OCI-LY3 (cell line): ENCODE measurements around the gene PLPP7.

Experiments
- H2AFZ ChIP-seq: fragments of 200-600, 300-600 bp; shearing (Covaris generic); 2 replicates; pipeline ENCODE4 v1.6.0; 2014; ENCODE audit warnings: antibody characterized with exemption, low read depth, low read length
- H3K27ac ChIP-seq: fragments of 200-600, 300-600 bp; sonication (generic); 2 replicates; pipeline ENCODE4 v1.5.1; 2014; ENCODE audit warnings: mild to moderate bottlenecking, low read length, moderate library complexity, mixed read lengths
- H3K27me3 ChIP-seq: fragments of 200-600, 300-600 bp; sonication (generic); 2 replicates; pipeline ENCODE4 v1.6.1; 2014; ENCODE audit warnings: low read depth, low read length, mixed read lengths
- H3K36me3 ChIP-seq: fragments of 200-600, 300-600 bp; sonication (generic); replicated peaks from 2 replicates; pipeline ENCODE3; 2014; ENCODE audit warnings: low read depth, low read length, mixed read lengths
- H3K4me1 ChIP-seq: fragments of 300-600, 200-600 bp; sonication (generic); 2 replicates; pipeline ENCODE4 v1.6.1; 2014; ENCODE audit warnings: low read length, mixed read lengths
- H3K4me2 ChIP-seq: fragments of 200-600, 300-600 bp; sonication (generic); 2 replicates; pipeline ENCODE4 v1.6.1; 2014; ENCODE audit warnings: low read length, mixed read lengths
- H3K4me3 ChIP-seq: fragments of 300-600, 200-600 bp; sonication (generic); 2 replicates; pipeline ENCODE4 v1.5.1; 2014; ENCODE audit warnings: antibody characterized with exemption, mild to moderate bottlenecking, low read length, moderate library complexity
- H3K79me2 ChIP-seq: fragments of 300-600, 200-600 bp; shearing (Covaris generic); 2 replicates; pipeline ENCODE4 v1.6.1; 2014; ENCODE audit warnings: mild to moderate bottlenecking, low read length, mixed read lengths
- H3K9ac ChIP-seq: fragments of 300-600, 200-600 bp; shearing (Covaris generic); 2 replicates; pipeline ENCODE4 v1.6.0; 2014; ENCODE audit warnings: mild to moderate bottlenecking, low read length, moderate library complexity
- H3K9me3 ChIP-seq: fragments of 200-600, 300-600 bp; shearing (Covaris generic); 2 replicates; pipeline ENCODE4 v1.6.1; 2014; ENCODE audit warnings: low read length, mixed read lengths; ENCODE audit not compliant: insufficient read depth
- H4K20me1 ChIP-seq: fragments of 200-600, 300-600 bp; sonication (generic); 2 replicates; pipeline ENCODE4 v1.6.1; 2016; ENCODE audit warnings: low read length, mixed read lengths; ENCODE audit not compliant: insufficient read depth
- CTCF ChIP-seq: fragments of 200-600, 300-600 bp; sonication (generic); IDR thresholded peaks from 2 replicates; pipeline ENCODE4 v1.5.1; 2014; ENCODE audit warnings: antibody characterized with exemption, low read length, low read depth
- EZH2phosphoT487 ChIP-seq: fragments of 200-600 bp; shearing (Covaris generic); IDR thresholded peaks from 2 replicates; pipeline ENCODE4 v1.6.1; 2018; ENCODE audit warnings: antibody characterized with exemption, mixed run types, low read depth

The PLPP7 gene

GRCh38 chr9:131308906-131309529 lies 19.5 kb downstream of the PLPP7 start:
- peaks cover 6% of the 10 kb centered on the region for H3K27me3 ChIP-seq
- H3K79me2 ChIP-seq = no peaks in the 10 kb centered on the region
- no peak overlapping the region for H3K4me2 ChIP-seq
- H3K9me3 ChIP-seq = no peaks in the 10 kb centered on the region
- no peak overlapping the region for H2AFZ ChIP-seq
- no peak overlapping the region for H3K27ac ChIP-seq
- no peak overlapping the region for H3K4me3 ChIP-seq
- H3K36me3 ChIP-seq = no peaks in the 10 kb centered on the region
- no peak overlapping the region for H3K9ac ChIP-seq
- TF ChIP-seq EZH2phosphoT487 (no peak), CTCF (no peak)
- no peaks in the 10 kb centered on the region for H3K4me1 ChIP-seq
- H4K20me1 ChIP-seq = no peaks in the 10 kb centered on the region

- Histone ChIP-seq H3K4me2 (no peak overlapping the region), H3K27ac (no peak overlapping the region), H4K20me1 (no peaks in the 10 kb centered on the region), H3K4me3 (no peak overlapping the region), H3K79me2 (no peaks in the 10 kb centered on the region), H3K9me3 (no peaks in the 10 kb centered on the region), H3K36me3 (no peaks in the 10 kb centered on the region), H3K27me3 (peaks cover 6% of the 10 kb centered on the region), H2AFZ (no peak overlapping the region), H3K9ac (no peak overlapping the region), H3K4me1 (no peaks in the 10 kb centered on the region)
- TF ChIP-seq EZH2phosphoT487 (no peak), CTCF (no peak)
Observed at GRCh38 chr9:131309530-131310276, 20.2 kb downstream of the PLPP7 start.

GRCh38 chr9:131310833-131311554 lies 21.5 kb downstream of the PLPP7 start:
- no peak overlapping the region for H3K9ac ChIP-seq
- no peak for TF ChIP-seq EZH2phosphoT487
- TF ChIP-seq CTCF = no peak
- no peak overlapping the region for H3K4me3 ChIP-seq
- H3K27me3 ChIP-seq = peaks cover 6% of the 10 kb centered on the region
- H3K9me3 ChIP-seq = no peaks in the 10 kb centered on the region
- no peak overlapping the region; the same call in 1 of the 2 replicates for H2AFZ ChIP-seq
- H3K79me2 ChIP-seq = no peaks in the 10 kb centered on the region
- H3K27ac ChIP-seq = no peak overlapping the region
- 0 out of 2 replicates have a peak overlapping the region, but pooled peaks have one; percentile 20 for H3K4me2 ChIP-seq
- H4K20me1 ChIP-seq = no peaks in the 10 kb centered on the region
- H3K4me1 ChIP-seq = no peaks in the 10 kb centered on the region
- no peaks in the 10 kb centered on the region for H3K36me3 ChIP-seq

GRCh38 chr9:131312246-131312645 lies 22.7 kb downstream of the PLPP7 start:
- Histone ChIP-seq H3K9me3 (no peaks in the 10 kb centered on the region), H3K79me2 (no peaks in the 10 kb centered on the region), H3K27ac (no peak overlapping the region), H3K4me2 (no peak overlapping the region), H4K20me1 (no peaks in the 10 kb centered on the region), H2AFZ (no peak overlapping the region), H3K27me3 (peaks cover 6% of the 10 kb centered on the region), H3K4me1 (no peaks in the 10 kb centered on the region), H3K9ac (no peak overlapping the region), H3K36me3 (no peaks in the 10 kb centered on the region), H3K4me3 (no peak overlapping the region)
- no peak for TF ChIP-seq EZH2phosphoT487
- no peak for TF ChIP-seq CTCF
